ENCODE results near the gene SLC16A3. TPM values are rescaled to one million over a fixed set of nuclear protein-coding genes. Genes with fewer than 3 reads are reported as not detected.

The SLC16A3 gene
- total and polyA plus RNA-seq, 2 experiments from 2014 or later = 3.5 to 10.6 TPM

DNA sequence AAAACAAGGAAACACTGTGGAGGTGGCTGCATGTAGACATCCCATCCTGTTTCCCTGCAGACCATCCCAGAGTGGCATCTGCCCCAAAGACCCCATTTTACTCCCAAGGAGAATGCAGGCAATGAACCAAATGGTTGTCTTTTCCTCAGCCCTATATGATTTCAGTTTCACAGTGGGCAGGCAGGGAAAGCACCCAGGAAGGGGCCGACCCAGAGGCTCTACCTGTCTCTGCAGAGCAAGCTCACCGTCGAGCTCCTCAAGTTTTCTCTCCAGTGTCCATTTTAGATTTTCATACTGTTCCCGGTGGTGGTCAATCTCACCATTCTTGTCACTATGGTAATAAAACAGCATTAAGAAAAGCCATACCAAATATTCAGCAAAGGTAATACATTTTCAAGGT, 30.8 kb upstream of the SLC16A3 start:
- no peak overlapping the region for H3K27ac ChIP-seq (ENCODE audit: low read depth)
- H3K36me3 ChIP-seq (ENCODE audit: insufficient read depth) = no peaks in the 10 kb centered on the region
- no peaks in the 10 kb centered on the region for H3K79me2 ChIP-seq (replicated peaks; ENCODE audit: insufficient read depth)
- no peaks in the 10 kb centered on the region for H3K4me1 ChIP-seq (ENCODE audit: insufficient read depth)
- ATAC-seq (no peak), DNase-seq (ENCODE audit: low spot score) (no peak)
- H4K20me1 ChIP-seq (replicated peaks; ENCODE audit: insufficient read depth) = peaks cover 2% of the 10 kb centered on the region; the same call in 1 of the 2 replicates
- no peaks in the 10 kb centered on the region for H3K9me2 ChIP-seq (ENCODE audit: insufficient read depth)
- H3K9me3 Mint-ChIP-seq = no peaks in the 10 kb centered on the region
- no peak overlapping the region for H3K27ac Mint-ChIP-seq
- TF ChIP-seq, protein P1, sequence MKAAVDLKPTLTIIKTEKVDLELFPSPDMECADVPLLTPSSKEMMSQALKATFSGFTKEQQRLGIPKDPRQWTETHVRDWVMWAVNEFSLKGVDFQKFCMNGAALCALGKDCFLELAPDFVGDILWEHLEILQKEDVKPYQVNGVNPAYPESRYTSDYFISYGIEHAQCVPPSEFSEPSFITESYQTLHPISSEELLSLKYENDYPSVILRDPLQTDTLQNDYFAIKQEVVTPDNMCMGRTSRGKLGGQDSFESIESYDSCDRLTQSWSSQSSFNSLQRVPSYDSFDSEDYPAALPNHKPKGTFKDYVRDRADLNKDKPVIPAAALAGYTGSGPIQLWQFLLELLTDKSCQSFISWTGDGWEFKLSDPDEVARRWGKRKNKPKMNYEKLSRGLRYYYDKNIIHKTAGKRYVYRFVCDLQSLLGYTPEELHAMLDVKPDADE (IDR thresholded peaks at IDR 0.05) = no peak
- TF ChIP-seq EZH2phosphoT487 (IDR thresholded peaks at IDR 0.05; ENCODE audit: unreplicated experiment) (no peak), NANOG (IDR thresholded peaks at IDR 0.05; ENCODE audit: borderline replicate concordance) (no peak), JUNB (IDR thresholded peaks at IDR 0.05; ENCODE audit: unreplicated experiment) (no peak), ZNF114 (CRISPR knock-in tag; IDR thresholded peaks at IDR 0.05) (no peak), CREB1 (CRISPR knock-in tag; IDR thresholded peaks at IDR 0.05; ENCODE audit: low read depth) (no peak), STAT1 (IDR thresholded peaks at IDR 0.05; ENCODE audit: unreplicated experiment) (no peak), ZNF331 (CRISPR knock-in tag; IDR thresholded peaks at IDR 0.05; ENCODE audit: low read depth) (no peak), POLR2AphosphoS5 (IDR thresholded peaks at IDR 0.05; ENCODE audit: low read depth) (no peak), EZH2 (IDR thresholded peaks at IDR 0.05; ENCODE audit: low read depth, unreplicated experiment) (no peak)
- TF ChIP-seq, protein P2, sequence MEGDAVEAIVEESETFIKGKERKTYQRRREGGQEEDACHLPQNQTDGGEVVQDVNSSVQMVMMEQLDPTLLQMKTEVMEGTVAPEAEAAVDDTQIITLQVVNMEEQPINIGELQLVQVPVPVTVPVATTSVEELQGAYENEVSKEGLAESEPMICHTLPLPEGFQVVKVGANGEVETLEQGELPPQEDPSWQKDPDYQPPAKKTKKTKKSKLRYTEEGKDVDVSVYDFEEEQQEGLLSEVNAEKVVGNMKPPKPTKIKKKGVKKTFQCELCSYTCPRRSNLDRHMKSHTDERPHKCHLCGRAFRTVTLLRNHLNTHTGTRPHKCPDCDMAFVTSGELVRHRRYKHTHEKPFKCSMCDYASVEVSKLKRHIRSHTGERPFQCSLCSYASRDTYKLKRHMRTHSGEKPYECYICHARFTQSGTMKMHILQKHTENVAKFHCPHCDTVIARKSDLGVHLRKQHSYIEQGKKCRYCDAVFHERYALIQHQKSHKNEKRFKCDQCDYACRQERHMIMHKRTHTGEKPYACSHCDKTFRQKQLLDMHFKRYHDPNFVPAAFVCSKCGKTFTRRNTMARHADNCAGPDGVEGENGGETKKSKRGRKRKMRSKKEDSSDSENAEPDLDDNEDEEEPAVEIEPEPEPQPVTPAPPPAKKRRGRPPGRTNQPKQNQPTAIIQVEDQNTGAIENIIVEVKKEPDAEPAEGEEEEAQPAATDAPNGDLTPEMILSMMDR (conservative IDR thresholded peaks at IDR 0.05; ENCODE audit: low read depth in 2 of 2) = no peak
- TF ChIP-seq, protein P3, sequence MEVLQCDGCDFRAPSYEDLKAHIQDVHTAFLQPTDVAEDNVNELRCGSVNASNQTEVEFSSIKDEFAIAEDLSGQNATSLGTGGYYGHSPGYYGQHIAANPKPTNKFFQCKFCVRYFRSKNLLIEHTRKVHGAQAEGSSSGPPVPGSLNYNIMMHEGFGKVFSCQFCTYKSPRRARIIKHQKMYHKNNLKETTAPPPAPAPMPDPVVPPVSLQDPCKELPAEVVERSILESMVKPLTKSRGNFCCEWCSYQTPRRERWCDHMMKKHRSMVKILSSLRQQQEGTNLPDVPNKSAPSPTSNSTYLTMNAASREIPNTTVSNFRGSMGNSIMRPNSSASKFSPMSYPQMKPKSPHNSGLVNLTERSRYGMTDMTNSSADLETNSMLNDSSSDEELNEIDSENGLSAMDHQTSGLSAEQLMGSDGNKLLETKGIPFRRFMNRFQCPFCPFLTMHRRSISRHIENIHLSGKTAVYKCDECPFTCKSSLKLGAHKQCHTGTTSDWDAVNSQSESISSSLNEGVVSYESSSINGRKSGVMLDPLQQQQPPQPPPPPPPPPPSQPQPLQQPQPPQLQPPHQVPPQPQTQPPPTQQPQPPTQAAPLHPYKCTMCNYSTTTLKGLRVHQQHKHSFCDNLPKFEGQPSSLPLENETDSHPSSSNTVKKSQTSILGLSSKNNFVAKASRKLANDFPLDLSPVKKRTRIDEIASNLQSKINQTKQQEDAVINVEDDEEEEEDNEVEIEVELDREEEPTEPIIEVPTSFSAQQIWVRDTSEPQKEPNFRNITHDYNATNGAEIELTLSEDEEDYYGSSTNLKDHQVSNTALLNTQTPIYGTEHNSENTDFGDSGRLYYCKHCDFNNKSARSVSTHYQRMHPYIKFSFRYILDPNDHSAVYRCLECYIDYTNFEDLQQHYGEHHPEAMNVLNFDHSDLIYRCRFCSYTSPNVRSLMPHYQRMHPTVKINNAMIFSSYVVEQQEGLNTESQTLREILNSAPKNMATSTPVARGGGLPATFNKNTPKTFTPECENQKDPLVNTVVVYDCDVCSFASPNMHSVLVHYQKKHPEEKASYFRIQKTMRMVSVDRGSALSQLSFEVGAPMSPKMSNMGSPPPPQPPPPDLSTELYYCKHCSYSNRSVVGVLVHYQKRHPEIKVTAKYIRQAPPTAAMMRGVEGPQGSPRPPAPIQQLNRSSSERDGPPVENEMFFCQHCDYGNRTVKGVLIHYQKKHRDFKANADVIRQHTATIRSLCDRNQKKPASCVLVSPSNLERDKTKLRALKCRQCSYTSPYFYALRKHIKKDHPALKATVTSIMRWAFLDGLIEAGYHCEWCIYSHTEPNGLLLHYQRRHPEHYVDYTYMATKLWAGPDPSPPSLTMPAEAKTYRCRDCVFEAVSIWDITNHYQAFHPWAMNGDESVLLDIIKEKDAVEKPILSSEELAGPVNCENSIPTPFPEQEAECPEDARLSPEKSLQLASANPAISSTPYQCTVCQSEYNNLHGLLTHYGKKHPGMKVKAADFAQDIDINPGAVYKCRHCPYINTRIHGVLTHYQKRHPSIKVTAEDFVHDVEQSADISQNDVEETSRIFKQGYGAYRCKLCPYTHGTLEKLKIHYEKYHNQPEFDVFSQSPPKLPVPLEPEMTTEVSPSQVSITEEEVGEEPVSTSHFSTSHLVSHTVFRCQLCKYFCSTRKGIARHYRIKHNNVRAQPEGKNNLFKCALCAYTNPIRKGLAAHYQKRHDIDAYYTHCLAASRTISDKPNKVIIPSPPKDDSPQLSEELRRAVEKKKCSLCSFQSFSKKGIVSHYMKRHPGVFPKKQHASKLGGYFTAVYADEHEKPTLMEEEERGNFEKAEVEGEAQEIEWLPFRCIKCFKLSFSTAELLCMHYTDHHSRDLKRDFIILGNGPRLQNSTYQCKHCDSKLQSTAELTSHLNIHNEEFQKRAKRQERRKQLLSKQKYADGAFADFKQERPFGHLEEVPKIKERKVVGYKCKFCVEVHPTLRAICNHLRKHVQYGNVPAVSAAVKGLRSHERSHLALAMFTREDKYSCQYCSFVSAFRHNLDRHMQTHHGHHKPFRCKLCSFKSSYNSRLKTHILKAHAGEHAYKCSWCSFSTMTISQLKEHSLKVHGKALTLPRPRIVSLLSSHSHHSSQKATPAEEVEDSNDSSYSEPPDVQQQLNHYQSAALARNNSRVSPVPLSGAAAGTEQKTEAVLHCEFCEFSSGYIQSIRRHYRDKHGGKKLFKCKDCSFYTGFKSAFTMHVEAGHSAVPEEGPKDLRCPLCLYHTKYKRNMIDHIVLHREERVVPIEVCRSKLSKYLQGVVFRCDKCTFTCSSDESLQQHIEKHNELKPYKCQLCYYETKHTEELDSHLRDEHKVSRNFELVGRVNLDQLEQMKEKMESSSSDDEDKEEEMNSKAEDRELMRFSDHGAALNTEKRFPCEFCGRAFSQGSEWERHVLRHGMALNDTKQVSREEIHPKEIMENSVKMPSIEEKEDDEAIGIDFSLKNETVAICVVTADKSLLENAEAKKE (CRISPR knock-in tag; IDR thresholded peaks at IDR 0.05) = no peak
- TF ChIP-seq, protein P4, sequence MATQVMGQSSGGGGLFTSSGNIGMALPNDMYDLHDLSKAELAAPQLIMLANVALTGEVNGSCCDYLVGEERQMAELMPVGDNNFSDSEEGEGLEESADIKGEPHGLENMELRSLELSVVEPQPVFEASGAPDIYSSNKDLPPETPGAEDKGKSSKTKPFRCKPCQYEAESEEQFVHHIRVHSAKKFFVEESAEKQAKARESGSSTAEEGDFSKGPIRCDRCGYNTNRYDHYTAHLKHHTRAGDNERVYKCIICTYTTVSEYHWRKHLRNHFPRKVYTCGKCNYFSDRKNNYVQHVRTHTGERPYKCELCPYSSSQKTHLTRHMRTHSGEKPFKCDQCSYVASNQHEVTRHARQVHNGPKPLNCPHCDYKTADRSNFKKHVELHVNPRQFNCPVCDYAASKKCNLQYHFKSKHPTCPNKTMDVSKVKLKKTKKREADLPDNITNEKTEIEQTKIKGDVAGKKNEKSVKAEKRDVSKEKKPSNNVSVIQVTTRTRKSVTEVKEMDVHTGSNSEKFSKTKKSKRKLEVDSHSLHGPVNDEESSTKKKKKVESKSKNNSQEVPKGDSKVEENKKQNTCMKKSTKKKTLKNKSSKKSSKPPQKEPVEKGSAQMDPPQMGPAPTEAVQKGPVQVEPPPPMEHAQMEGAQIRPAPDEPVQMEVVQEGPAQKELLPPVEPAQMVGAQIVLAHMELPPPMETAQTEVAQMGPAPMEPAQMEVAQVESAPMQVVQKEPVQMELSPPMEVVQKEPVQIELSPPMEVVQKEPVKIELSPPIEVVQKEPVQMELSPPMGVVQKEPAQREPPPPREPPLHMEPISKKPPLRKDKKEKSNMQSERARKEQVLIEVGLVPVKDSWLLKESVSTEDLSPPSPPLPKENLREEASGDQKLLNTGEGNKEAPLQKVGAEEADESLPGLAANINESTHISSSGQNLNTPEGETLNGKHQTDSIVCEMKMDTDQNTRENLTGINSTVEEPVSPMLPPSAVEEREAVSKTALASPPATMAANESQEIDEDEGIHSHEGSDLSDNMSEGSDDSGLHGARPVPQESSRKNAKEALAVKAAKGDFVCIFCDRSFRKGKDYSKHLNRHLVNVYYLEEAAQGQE (IDR thresholded peaks at IDR 0.05; ENCODE audit: unreplicated experiment) = no peak
- H3K4me2 ChIP-seq = no peak overlapping the region
- H3K27me3 Mint-ChIP-seq (ENCODE audit: insufficient read depth, low read depth, poor library complexity) = peaks cover 1% of the 10 kb centered on the region
- H3K27me3 ChIP-seq (ENCODE audit: insufficient read depth) = no peaks in the 10 kb centered on the region
- no peak overlapping the region for H3K4me3 Mint-ChIP-seq
- H3K36me3 Mint-ChIP-seq (ENCODE audit: low read depth) = peaks cover 9% of the 10 kb centered on the region; the same call in 2 of the 3 replicates
- H3K4me1 Mint-ChIP-seq = no peaks in the 10 kb centered on the region
- no peak overlapping the region for H2AFZ ChIP-seq
- H3F3A ChIP-seq (replicated peaks; ENCODE audit: low read depth) = no peaks in the 10 kb centered on the region
- no peak overlapping the region for H3K4me3 ChIP-seq

All from GM23338 (cell line).